Astrocyte (in vitro differentiated cells and primary cell): ENCODE measurements around the gene DISC1.

ENCODE experiments used
- CTCF ChIP-seq: IDR thresholded peaks from 2 replicates; pipeline ENCODE4 v1.5.1; 2011; ENCODE audit warnings: low read depth, mild to moderate bottlenecking, inconsistent platforms, low read length, moderate library complexity; ENCODE audit not compliant: insufficient read depth
- EZH2 ChIP-seq: IDR thresholded peaks from 2 replicates; pipeline ENCODE4 v1.6.1; 2012; ENCODE audit warnings: mild to moderate bottlenecking, low read length, inconsistent platforms; ENCODE audit not compliant: insufficient read depth

GRCh38 chr1:231810415-231810814, 183.8 kb downstream of the DISC1 start:
- TF ChIP-seq CTCF (no peak), EZH2 (no peak)
